ENCODE data around the gene RAB7B. TPM values are rescaled to one million over a fixed set of nuclear protein-coding genes. Genes with fewer than 3 reads are reported as not detected.
A peak's percentile ranks its signal among the peaks of the same experiment; 100 is the strongest.

The RAB7B gene
- total and polyA plus RNA-seq, 2 of the 13 experiments (the other 11 are each of a cell fraction or from before 2014, with no cell fraction given): 0.05 to 0.46 TPM

DNA sequence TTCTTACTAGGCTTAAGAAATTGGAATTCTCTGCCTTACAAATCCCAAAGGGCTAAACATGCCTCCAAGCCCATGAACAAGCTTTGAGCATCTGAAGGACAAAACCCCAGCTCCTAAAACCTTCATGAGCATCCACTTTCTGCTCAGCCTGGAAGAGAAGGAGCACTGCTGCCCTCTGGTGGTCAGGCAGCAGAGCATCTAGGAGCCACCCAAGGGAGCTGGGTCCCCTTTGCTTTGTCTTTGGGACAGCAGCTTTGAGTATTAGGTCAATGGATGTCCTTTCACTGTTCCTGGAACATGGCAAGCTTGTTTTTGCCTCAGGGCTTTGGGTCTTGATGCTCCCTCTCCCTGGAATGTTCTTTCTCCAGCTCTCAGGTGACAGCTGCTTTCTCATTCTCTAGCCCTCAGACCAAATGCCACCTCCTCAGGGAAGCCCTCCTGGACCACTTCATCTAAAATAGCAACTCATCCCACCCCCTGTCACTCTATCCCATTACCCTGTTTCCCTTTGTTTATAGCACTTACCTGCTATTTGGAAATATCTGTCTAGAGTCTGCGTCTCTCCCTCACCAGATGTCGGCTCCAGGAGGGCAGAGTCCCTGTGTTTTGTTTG, 25.7 kb downstream of the RAB7B start (continued):
- TF ChIP-seq, protein P1, sequence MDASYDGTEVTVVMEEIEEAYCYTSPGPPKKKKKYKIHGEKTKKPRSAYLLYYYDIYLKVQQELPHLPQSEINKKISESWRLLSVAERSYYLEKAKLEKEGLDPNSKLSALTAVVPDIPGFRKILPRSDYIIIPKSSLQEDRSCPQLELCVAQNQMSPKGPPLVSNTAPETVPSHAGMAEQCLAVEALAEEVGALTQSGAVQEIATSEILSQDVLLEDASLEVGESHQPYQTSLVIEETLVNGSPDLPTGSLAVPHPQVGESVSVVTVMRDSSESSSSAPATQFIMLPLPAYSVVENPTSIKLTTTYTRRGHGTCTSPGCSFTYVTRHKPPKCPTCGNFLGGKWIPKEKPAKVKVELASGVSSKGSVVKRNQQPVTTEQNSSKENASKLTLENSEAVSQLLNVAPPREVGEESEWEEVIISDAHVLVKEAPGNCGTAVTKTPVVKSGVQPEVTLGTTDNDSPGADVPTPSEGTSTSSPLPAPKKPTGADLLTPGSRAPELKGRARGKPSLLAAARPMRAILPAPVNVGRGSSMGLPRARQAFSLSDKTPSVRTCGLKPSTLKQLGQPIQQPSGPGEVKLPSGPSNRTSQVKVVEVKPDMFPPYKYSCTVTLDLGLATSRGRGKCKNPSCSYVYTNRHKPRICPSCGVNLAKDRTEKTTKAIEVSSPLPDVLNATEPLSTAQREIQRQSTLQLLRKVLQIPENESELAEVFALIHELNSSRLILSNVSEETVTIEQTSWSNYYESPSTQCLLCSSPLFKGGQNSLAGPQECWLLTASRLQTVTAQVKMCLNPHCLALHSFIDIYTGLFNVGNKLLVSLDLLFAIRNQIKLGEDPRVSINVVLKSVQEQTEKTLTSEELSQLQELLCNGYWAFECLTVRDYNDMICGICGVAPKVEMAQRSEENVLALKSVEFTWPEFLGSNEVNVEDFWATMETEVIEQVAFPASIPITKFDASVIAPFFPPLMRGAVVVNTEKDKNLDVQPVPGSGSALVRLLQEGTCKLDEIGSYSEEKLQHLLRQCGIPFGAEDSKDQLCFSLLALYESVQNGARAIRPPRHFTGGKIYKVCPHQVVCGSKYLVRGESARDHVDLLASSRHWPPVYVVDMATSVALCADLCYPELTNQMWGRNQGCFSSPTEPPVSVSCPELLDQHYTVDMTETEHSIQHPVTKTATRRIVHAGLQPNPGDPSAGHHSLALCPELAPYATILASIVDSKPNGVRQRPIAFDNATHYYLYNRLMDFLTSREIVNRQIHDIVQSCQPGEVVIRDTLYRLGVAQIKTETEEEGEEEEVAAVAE (CRISPR knock-in tag; IDR thresholded peaks at IDR 0.05; ENCODE audit: borderline replicate concordance): no peak
- peak; percentile 95 for TF ChIP-seq SMC3 (IDR thresholded peaks at IDR 0.05; ENCODE audit: low read length)

DNA sequence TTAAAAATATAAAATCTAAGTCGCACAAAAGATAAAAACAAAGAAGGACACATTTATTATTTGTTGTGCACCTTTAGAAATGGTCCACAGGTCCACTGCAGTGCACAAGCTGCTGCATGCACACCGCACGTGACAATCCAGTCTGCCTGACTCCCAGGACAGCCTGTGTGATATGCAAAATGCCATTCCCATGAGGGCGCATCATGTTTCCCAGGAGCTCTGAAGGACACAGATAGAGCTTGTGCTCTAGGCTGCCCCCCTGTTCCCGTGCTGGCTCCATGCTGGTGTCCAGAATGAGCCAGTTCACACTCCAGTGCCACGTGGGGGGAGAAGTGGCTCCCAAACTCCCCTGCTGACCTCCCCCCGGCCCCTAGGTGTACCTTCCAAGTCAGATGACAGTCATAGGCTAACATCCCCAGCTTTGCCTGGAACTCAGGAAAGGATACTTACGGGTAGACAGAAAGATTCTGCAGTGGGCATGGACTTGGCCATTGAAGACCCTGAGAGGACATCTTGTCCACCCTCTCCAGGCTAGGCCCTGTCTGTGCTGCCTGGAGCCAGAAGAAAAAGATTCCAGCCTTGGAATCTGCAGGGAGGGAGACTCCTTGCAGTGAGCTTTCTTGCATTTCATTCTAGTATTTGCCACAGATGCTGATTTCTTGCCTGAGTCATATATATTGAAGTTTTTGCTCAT, 26.3 kb downstream of the RAB7B start:
- peaks cover 3 to 12% of the 10 kb centered on the region in 2 experiments; a peak in 3 of 5 replicates for H3K27me3 ChIP-seq (ENCODE audit: control insufficient read depth in 1 of 2, insufficient read depth in 2 of 2, low read length in 2 of 2)
- in situ Hi-C loops (cut with HindIII; ENCODE audit: extremely low pct_ligation_motif_present, low pct_unique_long_range_greater_than_20kb): no loop called here
- BruUV-seq (replicated peaks): no TSS peak
- intact Hi-C loops (cut with micrococcal nuclease; ENCODE audit: unreplicated experiment): loop anchor here (1.0 kb wide), 2 partner anchors 58 to 186 kb away; no protein-coding TSS in a partner anchor
- no peaks in the 10 kb centered on the region for H4K20me1 ChIP-seq (ENCODE audit: insufficient read depth, low read length)
- H3K4me2 ChIP-seq (ENCODE audit: low read depth, low read length): no peak overlapping the region
- DNase-seq (ENCODE audit: low spot score) (peak; percentile 76), FAIRE-seq (no peak), ATAC-seq (peak; percentile 82)
- 45% methylated on average over 4 of the region's 8 CpGs for WGBS (ENCODE audit: low lambda C conversion rate)
- ChIA-PET CTCF (ENCODE audit: low intra/inter-chr PET ratio, low total read pairs) (interaction anchor here (1.2 to 2.7 kb wide), 4 partner anchors 16 to 184 kb away, joined by 3 to 59 read pairs (median 11); no protein-coding TSS in a partner anchor), POLR2A (interaction anchor here (0.9 to 1.4 kb wide), 2 partner anchors 56 to 59 kb away, joined by 3 read pairs; no protein-coding TSS in a partner anchor)
- H3K36me3 ChIP-seq (replicated peaks in 1 of 2; ENCODE audit: control insufficient read depth in 1 of 2, insufficient read depth in 2 of 2, low read length in 2 of 2): no peaks in the 10 kb centered on the region; a peak in 1 of 5 replicates
- no peak overlapping the region for H2AFZ ChIP-seq (ENCODE audit: low read length)
- no peaks in the 10 kb centered on the region for H3K9me3 ChIP-seq (ENCODE audit: low read length)
- peaks cover 13% of the 10 kb centered on the region for H3K4me1 ChIP-seq (ENCODE audit: insufficient read depth, low read length)
- H3K79me2 ChIP-seq (ENCODE audit: insufficient read depth, low read length): no peaks in the 10 kb centered on the region
- no peak overlapping the region for H3K4me3 ChIP-seq (replicated peaks in 1 of 3; ENCODE audit: insufficient read depth in 1 of 3, low read depth in 2 of 3, low read length in 3 of 3)
- no peak overlapping the region for H3K9ac ChIP-seq (ENCODE audit: insufficient read depth, low read depth, low read length)
- H3K27ac ChIP-seq (ENCODE audit: extremely low read length, insufficient read depth, low read length): no peak overlapping the region
- TF ChIP-seq HDAC2 (CRISPR knock-in tag; IDR thresholded peaks at IDR 0.05) (no peak), KLF12 (CRISPR knock-in tag; IDR thresholded peaks at IDR 0.05; ENCODE audit: borderline replicate concordance) (no peak), ESRRA (CRISPR knock-in tag; IDR thresholded peaks at IDR 0.05; ENCODE audit: low read depth) (no peak), ZNF7 (CRISPR knock-in tag; IDR thresholded peaks at IDR 0.05) (no peak), RAD51 (IDR thresholded peaks at IDR 0.05; ENCODE audit: borderline replicate concordance) (no peak), DNMT3B (CRISPR knock-in tag; conservative IDR thresholded peaks at IDR 0.05) (no peak), ZNF121 (CRISPR knock-in tag; IDR thresholded peaks at IDR 0.05) (no peak), MED8 (CRISPR knock-in tag; IDR thresholded peaks at IDR 0.05; ENCODE audit: insufficient replicate concordance) (no peak)
- TF ChIP-seq, protein P2, sequence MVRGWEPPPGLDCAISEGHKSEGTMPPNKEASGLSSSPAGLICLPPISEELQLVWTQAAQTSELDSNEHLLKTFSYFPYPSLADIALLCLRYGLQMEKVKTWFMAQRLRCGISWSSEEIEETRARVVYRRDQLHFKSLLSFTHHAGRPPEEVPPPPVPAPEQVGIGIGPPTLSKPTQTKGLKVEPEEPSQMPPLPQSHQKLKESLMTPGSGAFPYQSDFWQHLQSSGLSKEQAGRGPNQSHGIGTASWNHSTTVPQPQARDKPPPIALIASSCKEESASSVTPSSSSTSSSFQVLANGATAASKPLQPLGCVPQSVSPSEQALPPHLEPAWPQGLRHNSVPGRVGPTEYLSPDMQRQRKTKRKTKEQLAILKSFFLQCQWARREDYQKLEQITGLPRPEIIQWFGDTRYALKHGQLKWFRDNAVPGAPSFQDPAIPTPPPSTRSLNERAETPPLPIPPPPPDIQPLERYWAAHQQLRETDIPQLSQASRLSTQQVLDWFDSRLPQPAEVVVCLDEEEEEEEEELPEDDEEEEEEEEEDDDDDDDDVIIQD (CRISPR knock-in tag; IDR thresholded peaks at IDR 0.05; ENCODE audit: low read depth): no peak
- TF ChIP-seq, protein P3, sequence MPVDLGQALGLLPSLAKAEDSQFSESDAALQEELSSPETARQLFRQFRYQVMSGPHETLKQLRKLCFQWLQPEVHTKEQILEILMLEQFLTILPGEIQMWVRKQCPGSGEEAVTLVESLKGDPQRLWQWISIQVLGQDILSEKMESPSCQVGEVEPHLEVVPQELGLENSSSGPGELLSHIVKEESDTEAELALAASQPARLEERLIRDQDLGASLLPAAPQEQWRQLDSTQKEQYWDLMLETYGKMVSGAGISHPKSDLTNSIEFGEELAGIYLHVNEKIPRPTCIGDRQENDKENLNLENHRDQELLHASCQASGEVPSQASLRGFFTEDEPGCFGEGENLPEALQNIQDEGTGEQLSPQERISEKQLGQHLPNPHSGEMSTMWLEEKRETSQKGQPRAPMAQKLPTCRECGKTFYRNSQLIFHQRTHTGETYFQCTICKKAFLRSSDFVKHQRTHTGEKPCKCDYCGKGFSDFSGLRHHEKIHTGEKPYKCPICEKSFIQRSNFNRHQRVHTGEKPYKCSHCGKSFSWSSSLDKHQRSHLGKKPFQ (CRISPR knock-in tag; IDR thresholded peaks at IDR 0.05; ENCODE audit: insufficient replicate concordance): peak; percentile 94
